ENCODE measurements around the gene TENT5C. TPM values are rescaled to one million over a fixed set of nuclear protein-coding genes. Genes with fewer than 3 reads are reported as not detected.

TENT5C gene
- total and polyA plus RNA-seq, 9 of the 15 experiments (the other 6 are each of a cell fraction or from before 2014, with no cell fraction given), result 1.8 to 7.7 (median 4.0) TPM

GRCh38 chr1:117659550-117660270 lies 53.9 kb downstream of the TENT5C start (continued):
- TF ChIP-seq ESRRA (IDR thresholded peaks at IDR 0.05; ENCODE audit: borderline replicate concordance, low read depth) (no peak), BRF2 (IDR thresholded peaks at IDR 0.05; ENCODE audit: borderline replicate concordance, insufficient read depth, insufficient read length) (no peak), HOMEZ (CRISPR knock-in tag; IDR thresholded peaks at IDR 0.05) (no peak), HIVEP1 (CRISPR knock-in tag; IDR thresholded peaks at IDR 0.05) (no peak), ZNF518B (CRISPR knock-in tag; IDR thresholded peaks at IDR 0.05) (no peak), ATF2 (CRISPR knock-in tag; IDR thresholded peaks at IDR 0.05) (no peak), ZEB2 (IDR thresholded peaks at IDR 0.05) (peak; percentile 88), YBX1 (IDR thresholded peaks at IDR 0.05) (no peak), KDM2B (CRISPR knock-in tag; IDR thresholded peaks at IDR 0.05) (no peak), HDAC2 (IDR thresholded peaks at IDR 0.05) (peak; percentile 92), L3MBTL2 (IDR thresholded peaks at IDR 0.05) (peak; percentile 79), U2AF2 (optimal IDR thresholded peaks at IDR 0.05; ENCODE audit: low read depth, low read length) (no peak), MEF2D (tag; conservative IDR thresholded peaks at IDR 0.05; ENCODE audit: low read depth) (no peak), HMG20A (CRISPR knock-in tag; conservative IDR thresholded peaks at IDR 0.05) (no peak), ZNF584 (CRISPR knock-in tag; IDR thresholded peaks at IDR 0.05; ENCODE audit: low read depth) (no peak), ZNF217 (CRISPR knock-in tag; IDR thresholded peaks at IDR 0.05) (no peak)
- TF ChIP-seq, protein P1, sequence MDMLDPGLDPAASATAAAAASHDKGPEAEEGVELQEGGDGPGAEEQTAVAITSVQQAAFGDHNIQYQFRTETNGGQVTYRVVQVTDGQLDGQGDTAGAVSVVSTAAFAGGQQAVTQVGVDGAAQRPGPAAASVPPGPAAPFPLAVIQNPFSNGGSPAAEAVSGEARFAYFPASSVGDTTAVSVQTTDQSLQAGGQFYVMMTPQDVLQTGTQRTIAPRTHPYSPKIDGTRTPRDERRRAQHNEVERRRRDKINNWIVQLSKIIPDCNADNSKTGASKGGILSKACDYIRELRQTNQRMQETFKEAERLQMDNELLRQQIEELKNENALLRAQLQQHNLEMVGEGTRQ (CRISPR knock-in tag; IDR thresholded peaks at IDR 0.05), result no peak
- TF ChIP-seq, protein P2, sequence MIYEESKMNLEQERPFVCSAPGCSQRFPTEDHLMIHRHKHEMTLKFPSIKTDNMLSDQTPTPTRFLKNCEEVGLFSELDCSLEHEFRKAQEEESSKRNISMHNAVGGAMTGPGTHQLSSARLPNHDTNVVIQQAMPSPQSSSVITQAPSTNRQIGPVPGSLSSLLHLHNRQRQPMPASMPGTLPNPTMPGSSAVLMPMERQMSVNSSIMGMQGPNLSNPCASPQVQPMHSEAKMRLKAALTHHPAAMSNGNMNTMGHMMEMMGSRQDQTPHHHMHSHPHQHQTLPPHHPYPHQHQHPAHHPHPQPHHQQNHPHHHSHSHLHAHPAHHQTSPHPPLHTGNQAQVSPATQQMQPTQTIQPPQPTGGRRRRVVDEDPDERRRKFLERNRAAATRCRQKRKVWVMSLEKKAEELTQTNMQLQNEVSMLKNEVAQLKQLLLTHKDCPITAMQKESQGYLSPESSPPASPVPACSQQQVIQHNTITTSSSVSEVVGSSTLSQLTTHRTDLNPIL (CRISPR knock-in tag; IDR thresholded peaks at IDR 0.05), result no peak

Data from K562 (cell line).